Esophagus squamous epithelium (tissue), 5 donors: ENCODE measurements around the gene ATP23. TPM values are rescaled to one million over a fixed set of nuclear protein-coding genes. Genes with fewer than 3 reads are reported as not detected.

Experiments used
- DNase-seq: peaks from one replicate; lab custom pipeline; 2025; lab: John Stamatoyannopoulos, UW
- H3K27ac ChIP-seq, 4 donors: fragments of 200-600 bp; sonication (generic); one replicate each; pipeline ENCODE4 v1.5.1; 2016 to 2019; ENCODE audit warnings: mild to moderate bottlenecking in 1 of 4
- H3K27me3 ChIP-seq, 4 donors: fragments of 200-600 bp; sonication (generic); 1 replicate in 3 of 4; 2 replicates in 1 of 4; pipeline versions ENCODE4 v1.5.1 to v1.6.0; 2017 to 2021; ENCODE audit warnings: antibody characterized with exemption in 1 of 4
- H3K36me3 ChIP-seq, 3 donors: fragments of 200-600 bp; sonication (generic); one replicate each; pipeline ENCODE4 v1.5.1; 2016 to 2019
- H3K4me1 ChIP-seq, 3 donors: fragments of 200-600 bp; sonication (generic); one replicate each; pipeline ENCODE4 v1.5.1; 2017 to 2019
- H3K4me3 ChIP-seq, 4 donors: fragments of 200-600 bp; sonication (generic); 1 replicate in 3 of 4; 2 replicates in 1 of 4; pipeline ENCODE4 v1.5.1; 2016 to 2019; ENCODE audit warnings: mild to moderate bottlenecking in 2 of 4, moderate library complexity in 1 of 4
- H3K9me3 ChIP-seq, 3 donors: fragments of 200-600 bp; sonication (generic); one replicate each; pipeline ENCODE4 v1.5.1; 2016 to 2019
- POLR2A ChIP-seq, 4 donors: fragments of 450-650 bp; IDR thresholded peaks; one replicate each; pipeline ENCODE4 v1.6.1; 2017; ENCODE audit warnings: antibody characterized with exemption in 4 of 4, mild to moderate bottlenecking in 4 of 4, moderate library complexity in 3 of 4
- WGBS, 2 donors: methylation state at CpG; one replicate each; pipeline ENCODE4 v1.1.5; 2018; 5-methylcytosine and 5-hydroxymethylcytosine counted together
- intact Hi-C: fragments of 100-400 bp; cut with DNase I; formaldehyde crosslinking; loops from one replicate; pipeline ENCODE4 v1.15.0; 2022
- total RNA-seq, 4 donors: library from RNA; depleted of rRNA; stranded (reverse); fragments of >200 nt; gene quantifications; one replicate each; pipeline ENCODE4 v1.1.0, GENCODE V29; 2016
- TF ChIP-seq, protein P1 (sequence below), 6 experiments: fragments of 450-650 bp in 4 of 6; fragments of 200-600 bp in 2 of 6; sonication (generic) in 2 of 6; IDR thresholded peaks; one replicate each; pipeline ENCODE4 v1.5.1; 2016 to 2019; ENCODE audit warnings: antibody characterized with exemption in 6 of 6, mild to moderate bottlenecking in 4 of 6, moderate library complexity in 4 of 6
- donor health status: DM: yes; HTN: yes; CAD: no.

The ATP23 gene
- total RNA-seq, 4 donors from 2014 or later, result 2.0 to 17.9 (median 8.6) TPM

GRCh38 chr12:57895389-57896114, 45.8 kb upstream of the ATP23 start:
- intact Hi-C loops, result no loop called here
- no peak for DNase-seq
- Histone ChIP-seq H3K4me1 (peaks cover 68 to 94% (median 82%) of the 10 kb centered on the region in 3 donors), H3K27ac (peak overlapping the region; percentile 92 to 99 (median 94)), H3K36me3 (no peaks in the 10 kb centered on the region), H3K9me3 (no peaks in the 10 kb centered on the region), H3K4me3 (peak overlapping the region in 2 of 4 donors; percentile 69 to 86), H3K27me3 (no peaks in the 10 kb centered on the region)
- TF ChIP-seq POLR2A (IDR thresholded peaks at IDR 0.05), result no peak
- TF ChIP-seq, protein P1, sequence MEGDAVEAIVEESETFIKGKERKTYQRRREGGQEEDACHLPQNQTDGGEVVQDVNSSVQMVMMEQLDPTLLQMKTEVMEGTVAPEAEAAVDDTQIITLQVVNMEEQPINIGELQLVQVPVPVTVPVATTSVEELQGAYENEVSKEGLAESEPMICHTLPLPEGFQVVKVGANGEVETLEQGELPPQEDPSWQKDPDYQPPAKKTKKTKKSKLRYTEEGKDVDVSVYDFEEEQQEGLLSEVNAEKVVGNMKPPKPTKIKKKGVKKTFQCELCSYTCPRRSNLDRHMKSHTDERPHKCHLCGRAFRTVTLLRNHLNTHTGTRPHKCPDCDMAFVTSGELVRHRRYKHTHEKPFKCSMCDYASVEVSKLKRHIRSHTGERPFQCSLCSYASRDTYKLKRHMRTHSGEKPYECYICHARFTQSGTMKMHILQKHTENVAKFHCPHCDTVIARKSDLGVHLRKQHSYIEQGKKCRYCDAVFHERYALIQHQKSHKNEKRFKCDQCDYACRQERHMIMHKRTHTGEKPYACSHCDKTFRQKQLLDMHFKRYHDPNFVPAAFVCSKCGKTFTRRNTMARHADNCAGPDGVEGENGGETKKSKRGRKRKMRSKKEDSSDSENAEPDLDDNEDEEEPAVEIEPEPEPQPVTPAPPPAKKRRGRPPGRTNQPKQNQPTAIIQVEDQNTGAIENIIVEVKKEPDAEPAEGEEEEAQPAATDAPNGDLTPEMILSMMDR (IDR thresholded peaks at IDR 0.05), result no peak
- WGBS, 2 donors, result 68% methylated on average over 4 of the region's 5 CpGs

DNA sequence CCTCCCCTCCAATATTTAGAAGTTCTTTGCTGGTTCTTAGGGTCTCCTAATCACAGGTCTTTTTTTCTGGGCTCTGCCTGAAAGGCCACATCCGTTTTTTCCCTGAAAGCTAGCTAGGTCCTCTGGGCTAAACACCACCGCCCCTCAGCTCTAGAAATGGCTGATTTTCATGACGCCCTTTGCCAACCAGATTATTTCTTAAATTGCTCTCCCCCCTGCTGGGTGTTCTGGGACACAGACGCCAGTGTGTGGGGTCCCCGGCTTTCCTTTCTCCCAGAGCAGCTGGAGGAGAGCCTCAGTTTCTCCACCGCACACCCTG, 45.3 kb upstream of the ATP23 start:
- Histone ChIP-seq H3K4me1 (peaks cover 65 to 89% (median 77%) of the 10 kb centered on the region in 3 donors), H3K36me3 (no peaks in the 10 kb centered on the region), H3K27me3 (no peaks in the 10 kb centered on the region), H3K27ac (peak overlapping the region; percentile 92 to 99 (median 94)), H3K4me3 (peak overlapping the region; percentile 55 to 86 (median 62)), H3K9me3 (no peaks in the 10 kb centered on the region)
- no peak for TF ChIP-seq POLR2A (IDR thresholded peaks at IDR 0.05)
- TF ChIP-seq, protein P1 (IDR thresholded peaks at IDR 0.05), result no peak
- no peak for DNase-seq
- WGBS, 2 donors, result 10 to 23% methylated on average over 4 to 6 of the region's 6 CpGs
- intact Hi-C loops, result no loop called here

DNA sequence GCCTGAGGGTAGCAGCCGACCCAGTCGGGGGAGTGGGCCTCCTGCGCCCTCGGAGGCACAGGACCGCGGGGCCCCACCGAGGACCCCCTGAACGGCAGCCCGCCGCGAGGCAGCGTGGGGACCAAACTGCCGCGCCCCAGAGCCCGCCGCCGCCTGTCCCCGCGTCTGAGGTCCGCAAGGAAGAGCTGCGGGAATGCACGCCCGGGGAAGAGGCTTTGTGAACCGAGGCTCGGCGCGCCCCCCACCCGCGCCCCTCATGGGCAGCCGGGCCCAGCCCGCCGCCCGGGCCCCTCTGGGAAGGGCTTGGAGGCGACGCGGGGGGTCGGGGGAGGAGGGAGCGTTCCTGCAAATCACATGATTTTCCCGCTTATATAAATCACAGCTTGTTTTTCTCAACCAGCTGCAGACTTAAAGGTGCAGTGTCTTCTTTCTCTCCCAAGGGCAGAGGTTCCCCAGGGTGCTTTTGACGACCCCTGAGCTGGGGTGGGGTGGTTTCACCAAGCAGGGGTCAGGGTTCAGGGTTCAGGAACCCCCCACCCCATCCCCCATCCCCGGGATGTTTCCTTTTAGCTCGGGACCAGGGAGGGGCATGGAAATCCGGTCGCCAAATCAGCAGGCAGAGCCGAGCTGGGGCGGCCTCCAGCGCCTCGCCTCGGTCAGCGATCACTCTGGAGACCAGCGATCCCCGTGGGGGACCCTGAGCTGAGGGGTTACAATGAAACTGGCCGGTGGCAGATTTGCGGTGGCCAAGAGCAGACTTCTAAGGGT, 44.7 kb upstream of the ATP23 start:
- Histone ChIP-seq H3K36me3 (no peaks in the 10 kb centered on the region), H3K4me1 (peaks cover 61 to 83% (median 71%) of the 10 kb centered on the region in 3 donors), H3K27ac (peak overlapping the region; percentile 92 to 99 (median 94)), H3K27me3 (no peaks in the 10 kb centered on the region), H3K4me3 (peak overlapping the region; percentile 55 to 86 (median 62)), H3K9me3 (no peaks in the 10 kb centered on the region)
- intact Hi-C loops, result no loop called here
- TF ChIP-seq POLR2A (IDR thresholded peaks at IDR 0.05), result peak in 2 of 4 donors; percentile 61 to 72
- TF ChIP-seq, protein P1 (IDR thresholded peaks at IDR 0.05), result peak in 5 of 6 experiments; percentile 10 to 40 (median 33)
- no peak for DNase-seq
- WGBS, 2 donors, result 0 to 1% methylated on average over 4 to 10 of the region's 54 CpGs

DNA sequence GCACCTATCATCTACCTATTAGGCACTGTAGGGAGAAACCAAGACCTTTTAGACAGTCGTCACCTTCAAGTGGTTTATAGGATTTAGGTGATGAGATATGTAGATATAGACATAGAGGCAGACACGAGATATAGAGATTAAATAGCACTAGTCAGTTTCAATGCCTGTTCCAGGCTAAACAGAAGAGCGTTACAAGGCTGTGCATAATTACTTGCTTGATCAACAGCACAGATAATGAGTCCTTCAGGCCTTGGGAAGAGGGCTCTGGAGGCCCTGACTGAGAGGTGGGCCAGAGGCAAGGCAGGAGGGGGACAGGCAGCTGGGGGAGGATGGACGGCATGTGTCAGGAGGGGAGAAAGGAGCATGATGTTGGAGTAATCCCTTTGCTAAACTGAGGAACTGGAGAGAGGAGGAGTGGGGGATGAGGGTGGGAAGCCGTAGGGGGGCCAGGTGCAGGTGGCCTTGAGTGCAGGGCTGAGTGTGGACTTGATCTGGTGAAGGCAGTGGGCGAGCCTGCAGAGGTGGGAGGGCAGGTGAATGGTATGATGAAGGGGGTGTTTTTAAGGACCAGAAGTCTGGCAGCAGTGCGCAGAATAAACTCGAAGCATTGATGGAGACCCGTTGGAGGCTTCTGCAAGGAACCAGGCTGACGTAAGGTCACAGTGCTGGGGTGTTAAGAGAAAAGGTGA, 43.9 kb upstream of the ATP23 start:
- WGBS, 2 donors, result 60 to 65% methylated on average over 10 of the region's 10 CpGs
- Histone ChIP-seq H3K27ac (peak overlapping the region; percentile 92 to 99 (median 94)), H3K36me3 (no peaks in the 10 kb centered on the region), H3K9me3 (no peaks in the 10 kb centered on the region), H3K27me3 (no peaks in the 10 kb centered on the region), H3K4me1 (peaks cover 60 to 75% (median 64%) of the 10 kb centered on the region in 3 donors), H3K4me3 (peak overlapping the region; percentile 55 to 86 (median 62))
- TF ChIP-seq, protein P1 (IDR thresholded peaks at IDR 0.05), result no peak
- no peak for TF ChIP-seq POLR2A (IDR thresholded peaks at IDR 0.05)
- intact Hi-C loops, result no loop called here
- DNase-seq, result no peak
